Uterus (tissue), 2 donors: ENCODE results near the gene WT1.
"Not testable (repeated sequence)": the region's sequence is repeated elsewhere in the genome, so short reads cannot be mapped to it uniquely, and the experiment has no call there.

Source experiments
- POLR2A ChIP-seq, 2 donors: fragments of 450-650 bp; IDR thresholded peaks; one replicate each; pipeline ENCODE4 v1.6.1; 2016; ENCODE audit warnings: antibody characterized with exemption in 2 of 2, mild to moderate bottlenecking in 1 of 2, moderate library complexity in 1 of 2
- TF ChIP-seq, protein P1 (sequence below), 4 experiments: fragments of 200-600 bp in 2 of 4; fragments of 450-650 bp in 2 of 4; sonication (generic) in 2 of 4; IDR thresholded peaks; one replicate each; pipeline ENCODE4 v1.5.1; 2016 to 2019; ENCODE audit warnings: antibody characterized with exemption in 4 of 4, mild to moderate bottlenecking in 2 of 4, moderate library complexity in 1 of 4

GRCh38 chr11:32471544-32471943 lies 36.2 kb upstream of the WT1 start:
- not testable (repeated sequence) for TF ChIP-seq POLR2A (IDR thresholded peaks at IDR 0.05)
- TF ChIP-seq, protein P1, sequence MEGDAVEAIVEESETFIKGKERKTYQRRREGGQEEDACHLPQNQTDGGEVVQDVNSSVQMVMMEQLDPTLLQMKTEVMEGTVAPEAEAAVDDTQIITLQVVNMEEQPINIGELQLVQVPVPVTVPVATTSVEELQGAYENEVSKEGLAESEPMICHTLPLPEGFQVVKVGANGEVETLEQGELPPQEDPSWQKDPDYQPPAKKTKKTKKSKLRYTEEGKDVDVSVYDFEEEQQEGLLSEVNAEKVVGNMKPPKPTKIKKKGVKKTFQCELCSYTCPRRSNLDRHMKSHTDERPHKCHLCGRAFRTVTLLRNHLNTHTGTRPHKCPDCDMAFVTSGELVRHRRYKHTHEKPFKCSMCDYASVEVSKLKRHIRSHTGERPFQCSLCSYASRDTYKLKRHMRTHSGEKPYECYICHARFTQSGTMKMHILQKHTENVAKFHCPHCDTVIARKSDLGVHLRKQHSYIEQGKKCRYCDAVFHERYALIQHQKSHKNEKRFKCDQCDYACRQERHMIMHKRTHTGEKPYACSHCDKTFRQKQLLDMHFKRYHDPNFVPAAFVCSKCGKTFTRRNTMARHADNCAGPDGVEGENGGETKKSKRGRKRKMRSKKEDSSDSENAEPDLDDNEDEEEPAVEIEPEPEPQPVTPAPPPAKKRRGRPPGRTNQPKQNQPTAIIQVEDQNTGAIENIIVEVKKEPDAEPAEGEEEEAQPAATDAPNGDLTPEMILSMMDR (IDR thresholded peaks at IDR 0.05), result not testable (repeated sequence)
